Hematopoietic multipotent progenitor cell (in vitro differentiated cells): ENCODE results near the gene HOXA11. TPM values are rescaled to one million over a fixed set of nuclear protein-coding genes. Genes with fewer than 3 reads are reported as not detected.

ENCODE experiments used
- DNase-seq, 3 donors: peaks; one replicate each; pipeline ENCODE4 v3.0.0-alpha.2; 2011 to 2015; ENCODE audit warnings: low read depth in 2 of 3, low spot score in 2 of 3
- total RNA-seq: library from RNA; depleted of rRNA; stranded (reverse); fragments of >200 nt; gene quantifications from one replicate; pipeline ENCODE4 v1.2.3, GENCODE V29; 2012

Gene HOXA11
- total RNA-seq, 1 donor: not detected

DNA sequence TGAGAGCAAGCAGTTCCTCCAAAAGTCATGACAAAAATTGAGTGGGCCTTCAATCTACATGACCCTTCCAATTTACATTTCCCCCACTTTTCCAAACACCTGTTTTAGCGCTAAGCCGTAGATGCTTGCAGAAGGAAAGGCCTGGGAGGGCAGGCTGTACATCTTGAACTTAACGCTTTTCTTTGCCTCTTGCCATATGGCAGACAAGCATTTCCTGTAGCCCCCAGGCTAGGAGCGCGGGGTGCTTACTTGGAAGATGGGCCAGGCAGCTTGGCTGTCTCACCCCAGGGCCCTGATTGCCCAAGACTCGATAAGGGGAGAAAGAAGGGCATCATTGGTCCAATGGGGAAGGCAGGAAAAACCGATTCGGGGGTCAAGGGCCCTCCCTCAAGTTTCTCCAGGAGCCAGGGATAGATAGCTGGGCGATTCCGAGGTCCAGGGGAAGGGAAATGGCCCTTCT is 12.7 kb downstream of the HOXA11 start:
- no peak for DNase-seq

DNA sequence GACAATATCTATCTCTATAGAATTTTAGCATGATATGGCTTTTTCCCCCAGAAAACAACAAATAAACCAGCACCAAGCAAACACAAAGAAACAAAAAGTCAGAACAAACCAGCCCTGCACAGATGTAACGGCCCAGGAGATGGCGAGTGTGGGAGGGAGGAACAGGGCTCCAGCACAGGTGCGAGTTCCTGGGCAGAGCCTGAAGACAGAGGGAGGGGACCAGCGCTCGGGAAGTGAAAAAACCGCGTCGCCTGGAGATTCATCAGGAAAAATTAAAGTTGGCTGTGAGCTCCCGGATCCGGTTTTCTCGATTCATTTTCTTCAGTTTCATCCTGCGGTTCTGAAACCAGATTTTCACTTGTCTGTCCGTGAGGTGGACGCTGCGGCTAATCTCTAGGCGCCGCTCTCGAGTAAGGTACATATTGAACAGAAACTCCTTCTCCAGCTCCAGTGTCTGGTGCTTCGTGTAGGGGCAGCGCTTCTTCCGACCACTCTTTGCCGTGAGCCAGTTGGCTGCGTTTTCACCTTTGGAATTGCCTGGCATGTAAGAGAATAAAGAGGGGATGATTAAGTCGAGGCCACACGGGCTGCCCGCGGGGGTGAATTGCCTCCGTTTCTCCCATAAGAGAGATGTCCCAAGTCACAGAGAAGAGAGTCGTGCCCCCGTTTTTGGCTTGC is 13.3 kb downstream of the HOXA11 start:
- no peak for DNase-seq

DNA sequence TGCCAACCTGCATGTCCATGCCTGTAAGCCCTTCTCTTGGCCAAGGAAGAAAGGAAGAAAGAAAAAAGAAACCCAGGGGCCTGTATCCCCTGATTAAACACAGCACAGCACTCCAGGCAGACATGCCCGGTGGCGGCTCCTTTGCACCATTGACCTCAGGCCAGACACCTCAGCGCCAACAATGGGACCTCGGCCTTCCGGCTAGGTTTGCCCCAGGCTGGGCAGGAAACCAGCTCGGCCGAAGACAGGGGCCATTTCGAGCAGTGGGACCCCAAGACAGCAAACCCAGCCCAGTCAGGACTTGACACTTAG is 13.8 kb downstream of the HOXA11 start:
- DNase-seq: no peak

DNA sequence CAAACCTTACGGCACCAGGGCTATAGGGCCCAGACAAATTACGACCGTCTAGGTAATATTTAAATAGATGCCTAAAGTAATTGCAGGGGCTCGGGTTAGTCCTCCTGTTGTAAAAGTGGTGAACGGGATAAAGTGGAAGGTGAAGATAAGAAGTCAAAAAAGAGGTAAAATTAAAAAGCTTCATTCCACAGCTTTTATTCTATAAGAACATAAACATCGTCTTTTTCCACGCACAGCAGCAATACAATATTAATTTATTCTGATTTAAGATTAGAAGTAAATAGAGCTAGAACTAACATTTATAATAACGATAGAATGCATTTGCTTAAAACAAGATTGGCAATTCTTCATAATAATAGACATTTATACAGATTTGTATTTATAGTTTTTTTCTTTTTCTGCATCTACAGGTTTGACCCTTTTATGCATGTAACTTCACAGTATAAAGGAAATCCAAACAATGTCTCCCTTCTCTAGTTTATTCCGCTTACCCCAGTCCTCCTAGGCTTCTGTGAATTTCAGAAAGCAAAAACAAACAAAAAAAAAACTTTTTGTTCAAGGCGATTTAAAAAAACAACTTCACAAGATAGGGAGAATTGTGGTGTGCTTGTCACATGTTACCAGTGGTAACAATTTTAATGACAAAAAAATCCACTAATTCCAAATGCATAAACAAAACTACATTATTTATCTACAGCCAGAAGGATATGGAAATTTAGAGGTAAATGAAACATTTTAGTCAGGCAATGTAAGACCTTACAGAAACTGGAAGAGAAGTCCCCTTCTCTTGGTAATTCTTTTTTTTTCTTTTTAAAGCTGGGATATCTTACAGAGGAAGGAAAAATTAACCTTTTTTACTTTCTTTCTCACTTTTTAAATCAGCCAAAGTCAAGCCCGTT is 14.4 kb downstream of the HOXA11 start:
- peak in 1 of 3 donors; percentile 39 for DNase-seq

DNA sequence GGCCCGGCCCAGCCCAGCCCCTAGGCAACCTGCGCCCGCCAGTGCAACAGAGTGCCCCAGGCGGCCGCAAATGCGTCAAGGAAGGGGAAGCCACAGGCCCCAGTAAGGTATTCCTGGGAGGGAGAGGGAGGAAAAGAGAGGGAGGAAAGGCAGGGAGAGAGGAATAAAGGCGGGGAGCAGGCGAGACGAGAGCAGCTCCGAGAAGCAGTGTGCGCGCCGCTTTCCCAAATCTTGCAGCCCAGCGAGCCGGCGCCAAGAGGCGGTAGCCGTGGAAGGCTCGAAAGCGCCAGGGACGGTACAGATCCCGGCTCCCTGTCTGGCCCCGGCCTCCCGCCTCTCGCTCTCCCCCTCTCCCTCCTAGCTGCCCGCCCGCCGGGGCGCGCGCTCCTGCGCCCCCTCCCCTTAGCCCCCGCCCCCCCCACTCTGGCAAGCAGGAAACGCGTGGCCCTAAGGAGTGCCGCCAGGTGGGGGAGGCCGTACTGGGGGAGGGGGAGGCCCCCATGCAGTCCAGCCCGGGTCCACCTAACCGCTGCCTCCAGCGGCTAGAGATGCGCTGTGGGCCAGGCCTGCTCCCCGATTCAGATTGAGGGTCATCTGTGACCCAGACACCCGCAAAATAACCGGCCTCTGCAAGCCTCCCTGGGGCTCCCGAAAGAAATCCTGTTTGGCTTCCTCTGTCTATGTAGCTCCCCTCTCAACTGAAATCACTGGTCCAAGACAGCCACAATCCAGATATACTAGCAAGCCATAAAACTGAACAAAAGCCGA is 15.2 kb downstream of the HOXA11 start:
- DNase-seq: peak in 2 of 3 donors; percentile 33 to 61

DNA sequence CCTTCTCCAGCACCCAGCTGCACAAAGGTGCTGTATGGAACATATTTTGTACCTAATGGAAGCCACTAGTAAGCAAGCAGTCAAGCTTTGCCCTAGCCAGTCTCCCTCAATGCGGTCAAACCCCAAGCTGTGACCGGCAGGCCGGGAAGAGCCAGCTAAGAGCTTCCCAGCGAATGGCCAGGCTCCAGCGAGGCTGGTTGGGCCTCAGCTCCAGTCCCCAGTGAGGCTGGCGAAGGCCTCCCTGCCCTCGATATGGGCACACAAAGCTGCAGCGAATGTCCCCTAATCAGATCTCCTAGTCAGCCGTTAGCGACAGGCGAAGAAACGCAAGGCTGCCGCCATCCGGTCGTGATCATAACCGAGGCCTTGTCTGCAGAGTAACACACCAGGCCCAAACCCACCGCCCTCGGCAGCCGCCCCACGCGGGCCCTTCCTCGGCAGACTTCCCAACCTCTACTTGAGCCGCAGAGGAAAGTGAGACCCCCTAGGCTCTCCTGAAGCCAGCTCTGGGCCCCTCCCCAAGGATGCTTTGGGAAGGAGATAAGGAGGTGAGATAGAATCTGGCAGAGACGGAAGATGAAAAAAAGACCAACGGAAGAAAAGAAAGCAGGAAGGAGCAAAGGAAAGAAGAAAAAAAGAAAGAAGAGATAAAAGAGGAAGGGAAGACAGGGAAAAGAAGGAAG is 16.6 kb downstream of the HOXA11 start:
- peak in 2 of 3 donors; percentile 86 to 92 for DNase-seq

DNA sequence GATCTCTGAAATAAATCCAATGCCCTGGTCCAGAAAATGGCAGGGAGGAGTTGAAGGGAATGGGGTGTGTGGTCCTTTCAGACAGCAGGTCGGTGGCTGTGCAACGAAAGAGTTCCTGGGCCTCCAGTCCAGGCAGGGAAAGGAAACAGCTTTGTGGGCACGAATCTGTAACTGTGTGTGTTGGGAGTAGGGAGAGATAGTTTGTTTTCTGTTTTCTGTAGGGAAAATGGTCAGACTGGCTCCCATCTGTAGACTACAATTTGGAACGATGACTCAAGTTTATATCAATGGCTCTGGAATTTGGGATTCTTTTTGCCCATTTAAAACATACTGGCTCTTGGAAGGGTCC is 17.1 kb downstream of the HOXA11 start:
- DNase-seq: no peak

DNA sequence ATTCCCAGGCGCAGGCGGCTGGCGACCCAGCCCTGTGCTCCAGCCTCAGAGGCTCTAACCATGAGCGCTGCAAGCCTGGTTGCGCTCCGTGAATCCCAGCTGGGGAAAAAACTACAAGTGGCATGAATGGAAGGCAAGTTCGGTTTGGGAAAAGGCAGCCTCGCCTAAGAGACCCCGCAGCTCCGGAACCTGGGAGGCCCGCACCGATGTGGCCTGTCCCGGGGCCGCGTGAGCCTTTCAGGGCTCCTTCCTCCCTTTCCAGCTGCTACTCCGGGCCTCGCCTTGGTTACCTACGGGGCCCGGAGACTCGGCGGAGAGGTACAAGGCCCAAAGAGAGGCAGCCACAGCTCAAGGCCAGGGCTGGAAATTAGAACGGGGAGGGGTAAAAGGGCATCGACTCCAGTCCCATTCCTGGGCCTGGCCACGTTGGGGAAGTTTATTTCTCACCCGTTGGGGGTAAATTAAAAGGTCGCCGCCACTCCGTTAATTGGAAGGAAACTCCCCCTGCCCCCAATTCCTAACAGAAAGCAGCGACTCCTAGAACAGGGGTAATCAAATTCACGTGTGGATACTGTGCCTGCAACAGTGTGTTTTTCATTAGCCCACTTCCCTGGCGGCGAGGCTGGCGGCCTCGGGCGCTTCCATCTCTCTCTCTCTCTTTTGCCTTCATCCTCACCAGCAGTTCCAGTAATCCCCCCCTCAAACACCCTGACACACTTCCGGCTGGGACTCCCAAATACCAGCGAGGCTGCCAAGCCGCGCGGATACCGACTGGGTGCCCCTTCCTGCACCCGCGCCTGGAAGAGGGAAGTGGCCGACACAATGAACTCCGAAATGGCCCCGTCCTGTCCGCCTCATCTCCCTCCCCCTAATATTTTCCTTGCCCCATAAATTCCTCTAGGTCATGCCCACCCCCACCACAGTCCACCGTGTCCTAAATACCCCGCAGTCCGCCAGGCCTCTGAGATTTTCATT is 18.2 kb downstream of the HOXA11 start:
- DNase-seq: peak in 1 of 3 donors; percentile 43

DNA sequence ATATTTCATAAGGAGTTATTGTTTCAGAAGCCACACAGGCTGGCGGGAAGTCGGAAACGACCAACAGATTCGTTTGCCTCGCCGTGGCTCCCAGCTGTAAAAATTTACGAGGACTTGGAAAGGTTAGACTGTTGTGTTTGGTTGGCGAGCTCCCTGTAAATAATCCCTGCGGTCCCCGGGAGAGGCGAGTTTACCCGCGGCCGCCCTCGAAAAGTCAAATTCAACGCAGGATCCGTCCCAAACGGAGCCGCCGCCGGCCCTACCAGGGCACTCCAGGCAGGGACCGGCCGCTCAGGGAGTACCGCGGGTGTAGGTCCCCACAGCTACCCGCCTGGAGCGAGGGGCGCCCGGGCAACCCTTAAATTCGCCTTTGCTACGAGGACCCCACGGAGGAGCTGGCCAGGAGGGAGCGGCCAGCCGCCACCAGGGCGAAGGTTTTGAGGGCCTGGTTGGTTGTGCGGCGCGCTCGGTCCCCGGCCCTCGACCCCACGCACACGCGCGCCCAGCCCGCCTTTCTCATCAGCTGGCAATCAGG is 19.0 kb downstream of the HOXA11 start:
- no peak for DNase-seq

DNA sequence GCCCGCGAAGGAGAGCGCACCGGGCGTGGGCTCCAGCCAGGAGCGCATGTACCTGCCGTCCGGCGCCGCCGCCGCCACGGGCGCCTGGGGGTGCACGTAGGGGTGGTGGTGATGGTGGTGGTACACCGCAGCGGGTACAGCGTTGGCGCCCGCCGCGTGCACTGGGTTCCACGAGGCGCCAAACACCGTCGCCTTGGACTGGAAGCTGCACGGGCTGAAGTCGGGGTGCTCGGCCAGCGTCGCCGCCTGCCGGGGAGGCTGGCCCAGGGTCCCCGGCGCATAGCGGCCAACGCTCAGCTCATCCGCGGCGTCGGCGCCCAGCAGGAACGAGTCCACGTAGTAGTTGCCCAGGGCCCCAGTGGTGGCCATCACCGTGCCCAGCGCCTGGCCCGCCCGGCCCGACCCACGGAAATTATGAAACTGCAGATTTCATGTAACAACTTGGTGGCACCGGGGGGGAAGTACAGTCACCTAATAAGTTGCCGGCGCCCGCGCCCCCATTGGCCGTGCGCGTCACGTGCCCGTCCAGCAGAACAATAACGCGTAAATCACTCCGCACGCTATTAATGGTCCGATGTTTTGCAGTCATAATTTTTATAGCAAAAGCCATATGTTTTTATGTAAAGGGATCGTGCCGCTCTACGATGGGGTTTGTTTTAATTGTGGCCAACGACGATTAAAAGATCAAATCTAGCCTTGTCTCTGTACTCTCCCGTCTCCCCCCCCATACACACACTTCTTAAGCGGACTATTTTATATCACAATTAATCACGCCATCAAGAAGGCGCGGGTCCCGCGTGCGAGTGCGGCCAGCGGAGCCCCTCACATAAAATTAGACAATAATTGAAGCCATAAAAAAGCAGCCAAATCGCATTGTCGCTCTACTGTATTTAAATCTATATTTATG is 19.7 kb downstream of the HOXA11 start, which contains the start of gene HOXA9:
HOXA9 (minus strand) TSS at position 449 of the 907 bp plus-strand sequence; CDS start at position 369, 80 bp downstream.
- DNase-seq: peak in 2 of 3 donors; percentile 95 to 96

DNA sequence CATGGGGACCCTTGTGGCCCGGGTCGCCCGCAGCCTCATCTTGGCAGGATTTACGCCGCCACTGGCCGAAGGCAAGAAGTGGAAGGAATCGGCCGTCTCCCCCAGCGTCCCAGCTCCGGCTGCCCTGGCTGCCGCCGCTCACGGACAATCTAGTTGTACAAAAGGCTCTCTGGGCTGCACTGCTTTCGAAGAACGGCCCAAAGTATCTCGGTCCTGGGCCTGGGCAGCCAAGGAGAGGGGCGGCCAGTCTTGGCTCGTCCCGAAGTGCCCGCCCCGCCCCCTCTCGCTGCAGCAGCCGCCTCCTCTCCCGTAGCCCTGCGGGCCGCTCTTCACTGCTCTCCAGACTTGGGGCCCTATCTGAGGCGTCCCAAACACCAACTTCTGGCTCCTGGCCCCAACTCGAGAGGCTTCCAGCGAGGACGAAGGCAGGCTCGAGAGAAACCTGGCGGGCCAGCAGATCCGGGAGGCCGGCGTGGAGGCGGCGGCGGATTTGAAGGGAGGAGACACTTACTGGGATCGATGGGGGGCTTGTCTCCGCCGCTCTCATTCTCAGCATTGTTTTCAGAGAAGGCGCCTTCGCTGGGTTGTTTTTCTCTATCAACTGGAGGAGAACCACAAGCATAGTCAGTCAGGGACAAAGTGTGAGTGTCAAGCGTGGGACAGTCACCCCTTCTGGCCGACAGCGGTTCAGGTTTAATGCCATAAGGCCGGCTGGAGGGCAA is 20.5 kb downstream of the HOXA11 start:
- peak in 1 of 3 donors; percentile 57 for DNase-seq

DNA sequence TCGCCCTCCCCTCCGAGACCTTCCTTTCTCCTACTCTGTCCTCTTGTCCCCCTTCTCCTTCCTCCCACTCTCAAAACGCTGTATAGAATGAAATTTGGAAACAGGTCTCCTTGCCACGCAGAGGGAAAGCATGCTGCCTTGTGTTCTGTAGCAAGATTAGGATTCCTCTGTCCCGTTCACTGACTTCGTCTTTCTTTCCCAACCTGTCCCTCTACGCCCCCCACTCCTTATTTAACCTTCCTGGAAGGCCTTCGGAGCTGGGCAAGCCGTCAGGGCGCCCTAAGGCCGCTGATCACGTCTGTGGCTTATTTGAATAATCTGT is 21.0 kb downstream of the HOXA11 start:
- DNase-seq: no peak

DNA sequence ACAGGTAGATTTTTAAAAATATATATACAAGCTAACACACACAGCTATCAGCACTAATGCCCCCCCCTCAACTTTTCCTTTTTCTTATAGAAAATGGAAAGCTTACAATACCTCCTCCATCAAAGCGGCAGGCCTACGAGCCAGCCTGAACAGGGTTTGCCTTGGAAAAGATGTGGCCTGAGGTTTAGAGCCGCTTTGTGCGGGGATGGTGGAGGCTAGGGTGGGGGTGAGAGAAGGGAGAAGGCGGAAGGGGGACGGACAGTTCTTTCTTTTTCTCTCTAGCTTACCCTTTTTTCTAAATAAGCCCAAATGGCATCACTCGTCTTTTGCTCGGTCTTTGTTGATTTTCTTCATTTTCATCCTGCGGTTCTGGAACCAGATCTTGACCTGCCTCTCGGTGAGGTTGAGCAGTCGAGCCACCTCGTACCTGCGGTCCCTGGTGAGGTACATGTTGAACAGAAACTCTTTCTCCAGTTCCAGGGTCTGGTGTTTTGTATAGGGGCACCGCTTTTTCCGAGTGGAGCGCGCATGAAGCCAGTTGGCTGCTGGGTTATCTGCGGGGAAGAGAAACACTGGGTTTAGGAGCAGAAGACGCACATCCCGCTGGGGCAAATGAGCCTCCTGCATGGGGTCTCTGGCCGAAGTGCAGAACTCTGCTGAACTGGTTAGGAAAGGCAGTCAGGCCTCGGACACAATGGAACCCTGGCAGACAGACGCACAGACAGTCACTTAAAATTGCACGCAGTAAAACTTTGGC is 21.6 kb downstream of the HOXA11 start:
- DNase-seq: peak in 1 of 3 donors; percentile 7

DNA sequence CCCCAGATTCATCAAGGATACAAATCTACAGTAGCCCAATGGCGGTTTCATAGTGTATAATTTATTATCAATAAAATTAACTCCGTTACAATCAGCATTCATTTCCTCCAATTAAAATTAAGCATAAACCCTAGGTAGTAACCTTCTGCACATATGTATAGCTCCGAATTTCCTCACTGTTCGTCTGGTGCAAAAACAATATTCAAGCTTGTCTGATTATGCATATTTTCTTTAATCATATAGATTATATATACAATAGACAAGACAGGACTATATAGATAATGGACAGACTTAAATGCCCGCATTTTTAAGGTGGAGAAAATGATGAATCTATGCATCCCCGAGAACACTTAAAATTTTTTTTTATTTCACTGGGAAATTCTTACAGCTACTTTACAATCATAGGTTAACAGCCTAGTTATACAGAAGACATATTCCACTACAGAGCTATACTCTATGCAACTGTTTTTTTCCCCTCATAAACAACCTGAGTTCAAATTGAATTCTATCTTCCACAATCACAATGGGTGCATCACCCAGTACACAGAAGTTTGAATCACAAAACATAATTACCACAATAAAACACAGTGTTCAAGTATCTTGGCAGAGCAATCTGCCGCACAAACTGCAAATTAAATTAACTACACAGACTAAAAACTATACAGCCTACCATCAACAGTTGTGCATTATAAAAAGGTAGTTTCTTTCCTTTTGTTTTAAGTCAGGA is 22.3 kb downstream of the HOXA11 start:
- no peak for DNase-seq

DNA sequence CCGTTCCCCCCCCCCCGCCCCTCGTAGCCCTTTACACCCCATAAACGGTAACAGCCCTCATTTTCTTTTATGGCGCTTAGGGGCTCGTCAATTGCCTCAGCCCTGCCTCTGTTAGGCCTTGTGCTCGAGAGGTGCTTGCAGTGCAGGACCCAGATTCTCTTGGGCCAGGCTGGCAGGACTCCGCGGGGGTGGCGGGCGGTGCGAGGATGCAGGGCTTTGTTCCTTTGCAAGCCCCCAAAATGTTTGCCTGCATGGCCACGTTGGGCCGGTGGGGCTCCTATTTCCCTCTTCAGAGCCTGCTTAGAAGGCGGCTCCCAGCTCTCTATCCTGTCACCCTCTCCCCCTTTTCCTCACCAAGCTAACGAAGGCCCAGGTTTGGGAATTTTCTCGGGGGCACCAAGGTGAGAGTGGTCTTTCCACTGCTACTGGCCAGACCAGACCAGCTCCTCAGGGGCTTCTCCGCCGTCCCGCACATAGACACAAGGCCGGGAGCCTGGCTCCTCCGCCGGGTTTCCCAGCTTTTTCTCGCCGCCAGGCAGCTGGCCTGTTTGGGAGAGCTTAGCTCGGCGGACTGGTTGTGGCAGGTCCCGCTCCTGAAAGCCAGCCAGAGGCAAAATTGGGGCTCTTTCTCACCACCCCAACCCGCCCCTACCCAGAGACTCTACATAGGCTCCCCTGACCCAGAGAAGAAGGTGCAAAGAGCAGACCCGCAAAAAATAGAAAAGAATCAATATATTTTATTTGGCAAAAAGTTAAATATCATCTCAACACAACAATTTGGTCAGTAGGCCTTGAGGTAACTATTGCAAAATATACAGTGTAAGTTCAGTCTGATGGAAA is 23.1 kb downstream of the HOXA11 start:
- no peak for DNase-seq
